GM23338 (cell line): ENCODE results near the gene MYL4. TPM values are rescaled to one million over a fixed set of nuclear protein-coding genes. Genes with fewer than 3 reads are reported as not detected.
A peak's percentile ranks its signal among the peaks of the same experiment; 100 is the strongest.
"Not testable (repeated sequence)": the region's sequence is repeated elsewhere in the genome, so short reads cannot be mapped to it uniquely, and the experiment has no call there.

ENCODE experiments used
- ATAC-seq: fragments of 200-7000 bp; cut with Tn5 transposase; 3 replicates; pipeline ENCODE4 v1.9.1; 2020
- DNase-seq: peaks from one replicate; pipeline ENCODE4 v3.0.0-alpha.2; 2015; ENCODE audit warnings: low spot score
- H2AFZ ChIP-seq: fragments of 200-600 bp; sonication (generic); 2 replicates; pipeline ENCODE4 v1.8.0; 2016; ENCODE audit warnings: antibody characterized with exemption, mild to moderate bottlenecking, moderate library complexity
- H3F3A ChIP-seq: fragments of 200-600 bp; sonication (generic); replicated peaks from 2 replicates; pipeline ENCODE4 v1.8.0; 2017; ENCODE audit warnings: antibody characterized with exemption, mixed run types, low read depth
- H3K27ac ChIP-seq: fragments of 200-600 bp; sonication (generic); 2 replicates; pipeline ENCODE4 v1.6.1; 2016; ENCODE audit warnings: low read depth
- H3K27me3 ChIP-seq: fragments of 200-600 bp; sonication (generic); 2 replicates; pipeline ENCODE4 v1.8.0; 2016; ENCODE audit warnings: mild to moderate bottlenecking, mixed run types, moderate library complexity; ENCODE audit not compliant: insufficient read depth
- H3K36me3 ChIP-seq: fragments of 200-600 bp; sonication (generic); 2 replicates; pipeline ENCODE4 v1.8.0; 2016; ENCODE audit warnings: mild to moderate bottlenecking; ENCODE audit not compliant: insufficient read depth
- H3K4me1 ChIP-seq: fragments of 200-600 bp; sonication (generic); 2 replicates; pipeline ENCODE4 v1.8.0; 2016; ENCODE audit warnings: mild to moderate bottlenecking, moderate library complexity; ENCODE audit not compliant: insufficient read depth
- H3K4me2 ChIP-seq: fragments of 200-600 bp; sonication (generic); 2 replicates; pipeline ENCODE4 v1.7.1; 2017; ENCODE audit warnings: mixed run types
- H3K4me3 ChIP-seq: fragments of 200-600 bp; sonication (generic); 2 replicates; pipeline ENCODE4 v1.6.1; 2016; ENCODE audit warnings: mixed run types
- H3K79me2 ChIP-seq: fragments of 200-600 bp; sonication (generic); replicated peaks from 2 replicates; pipeline ENCODE4 v1.8.0; 2017; ENCODE audit warnings: mild to moderate bottlenecking; ENCODE audit not compliant: insufficient read depth
- H3K9me2 ChIP-seq: fragments of 200-600 bp; sonication (generic); 2 replicates; pipeline ENCODE4 v1.8.0; 2017; ENCODE audit not compliant: insufficient read depth
- H4K20me1 ChIP-seq: fragments of 200-600 bp; sonication (generic); replicated peaks from 2 replicates; pipeline ENCODE4 v1.8.0; 2017; ENCODE audit warnings: mild to moderate bottlenecking; ENCODE audit not compliant: insufficient read depth
- H3K27ac Mint-ChIP-seq: 2 replicates; pipeline ENCODE4 v1.8.0; 2020; ENCODE audit warnings: inconsistent platforms, mild to moderate bottlenecking, moderate library complexity, mixed read lengths
- H3K27me3 Mint-ChIP-seq: 3 replicates; pipeline ENCODE4 v1.8.0; 2022; ENCODE audit warnings: low read depth, mild to moderate bottlenecking, moderate library complexity, mixed read lengths, inconsistent platforms; ENCODE audit not compliant: insufficient read depth, poor library complexity
- H3K36me3 Mint-ChIP-seq: 3 replicates; pipeline ENCODE4 v1.8.0; 2021; ENCODE audit warnings: low read depth, mild to moderate bottlenecking, inconsistent platforms, moderate library complexity, mixed read lengths
- H3K4me1 Mint-ChIP-seq: 3 replicates; pipeline ENCODE4 v1.8.0; 2020; ENCODE audit warnings: mild to moderate bottlenecking, inconsistent platforms, mixed read lengths
- H3K4me3 Mint-ChIP-seq: 3 replicates; pipeline ENCODE4 v1.8.0; 2021; ENCODE audit warnings: moderate library complexity, mild to moderate bottlenecking, inconsistent platforms, mixed read lengths
- H3K9me3 Mint-ChIP-seq: 3 replicates; pipeline ENCODE4 v1.8.0; 2020; ENCODE audit warnings: moderate library complexity, mild to moderate bottlenecking, inconsistent platforms, mixed read lengths
- CREB1 ChIP-seq: fragments of 250-450 bp; sonication (Bioruptor Pico); IDR thresholded peaks from 2 replicates; pipeline ENCODE4 v1.5.0; 2020; ENCODE audit warnings: low read depth, mild to moderate bottlenecking, moderate library complexity
- ETS1 ChIP-seq: IDR thresholded peaks from 2 replicates; pipeline ENCODE4 v1.6.1; 2016; ENCODE audit warnings: antibody characterized with exemption
- EZH2 ChIP-seq: fragments of 200-600 bp; sonication (generic); IDR thresholded peaks from one replicate; pipeline ENCODE4 v1.8.0; 2017; ENCODE audit warnings: antibody characterized with exemption, mild to moderate bottlenecking, low read depth; ENCODE audit not compliant: unreplicated experiment
- EZH2phosphoT487 ChIP-seq: fragments of 200-600 bp; sonication (generic); IDR thresholded peaks from one replicate; pipeline ENCODE4 v1.8.1; 2018; ENCODE audit warnings: antibody characterized with exemption; ENCODE audit not compliant: unreplicated experiment
- JUNB ChIP-seq: IDR thresholded peaks from one replicate; pipeline ENCODE4 v1.6.1; 2016; ENCODE audit warnings: antibody characterized with exemption; ENCODE audit not compliant: unreplicated experiment
- NANOG ChIP-seq: IDR thresholded peaks from 2 replicates; pipeline ENCODE4 v1.6.1; 2016; ENCODE audit warnings: antibody characterized with exemption, borderline replicate concordance
- POLR2AphosphoS5 ChIP-seq: IDR thresholded peaks from 2 replicates; pipeline ENCODE4 v1.6.1; 2016; ENCODE audit warnings: antibody characterized with exemption, low read depth
- REST ChIP-seq: IDR thresholded peaks from one replicate; pipeline ENCODE4 v1.6.1; 2018; ENCODE audit warnings: antibody characterized with exemption; ENCODE audit not compliant: unreplicated experiment
- STAT1 ChIP-seq: IDR thresholded peaks from one replicate; pipeline ENCODE4 v1.6.1; 2016; ENCODE audit warnings: antibody characterized with exemption; ENCODE audit not compliant: unreplicated experiment
- ZNF114 ChIP-seq: fragments of 250-450 bp; sonication (Bioruptor Pico); IDR thresholded peaks from 2 replicates; pipeline ENCODE4 v1.5.0; 2020; ENCODE audit warnings: mild to moderate bottlenecking, moderate library complexity
- ZNF331 ChIP-seq: fragments of 250-450 bp; sonication (Bioruptor Pico); IDR thresholded peaks from 2 replicates; pipeline ENCODE4 v1.5.0; 2020; ENCODE audit warnings: low read depth, mild to moderate bottlenecking, moderate library complexity
- polyA plus RNA-seq: library from polyadenylated mRNA; unstranded; fragments of >200 nt; fragmentation: Nextera tagmentation; extraction: Ambion mirVana; gene quantifications from 2 replicates; pipeline ENCODE4 v1.2.1, GENCODE V29; 2016
- total RNA-seq: library from RNA; depleted of rRNA; stranded (reverse); fragments of >200 nt; shearing (Covaris generic); gene quantifications from 2 replicates; pipeline ENCODE4 v1.2.3, GENCODE V29; 2014
- TF ChIP-seq, protein P1 (sequence below), 2 experiments: fragments of 200-600 bp in 1 of 2; sonication (generic) in 1 of 2; conservative IDR thresholded peaks; 2 replicates each; pipeline versions ENCODE4 v1.5.1 to v1.6.1; 2016 to 2017; ENCODE audit warnings: antibody characterized with exemption in 2 of 2, low read depth in 2 of 2, mild to moderate bottlenecking in 2 of 2, moderate library complexity in 1 of 2

The MYL4 gene
- total and polyA plus RNA-seq, 2 experiments from 2014 or later = 0.44 TPM; not detected in 1

DNA sequence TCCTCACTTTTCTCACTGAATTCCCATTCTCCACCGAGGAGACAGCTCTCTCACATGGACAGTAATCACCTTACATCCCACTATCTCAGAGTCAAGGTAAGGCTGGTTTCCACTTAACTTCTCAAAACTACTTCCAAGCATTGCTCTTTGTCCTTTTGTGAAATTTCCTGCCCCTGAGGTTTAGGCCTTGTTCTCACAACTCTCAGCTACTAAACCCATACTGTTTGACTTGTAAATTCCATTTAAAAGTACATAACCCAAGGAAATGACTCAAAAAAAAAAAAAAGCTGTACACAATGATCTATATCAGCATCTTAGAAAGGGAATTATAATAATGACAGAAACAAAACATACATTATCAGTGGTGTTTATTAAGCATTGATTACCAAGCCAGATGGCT lies 28.8 kb upstream of the MYL4 start (continued):
- TF ChIP-seq, protein P1, sequence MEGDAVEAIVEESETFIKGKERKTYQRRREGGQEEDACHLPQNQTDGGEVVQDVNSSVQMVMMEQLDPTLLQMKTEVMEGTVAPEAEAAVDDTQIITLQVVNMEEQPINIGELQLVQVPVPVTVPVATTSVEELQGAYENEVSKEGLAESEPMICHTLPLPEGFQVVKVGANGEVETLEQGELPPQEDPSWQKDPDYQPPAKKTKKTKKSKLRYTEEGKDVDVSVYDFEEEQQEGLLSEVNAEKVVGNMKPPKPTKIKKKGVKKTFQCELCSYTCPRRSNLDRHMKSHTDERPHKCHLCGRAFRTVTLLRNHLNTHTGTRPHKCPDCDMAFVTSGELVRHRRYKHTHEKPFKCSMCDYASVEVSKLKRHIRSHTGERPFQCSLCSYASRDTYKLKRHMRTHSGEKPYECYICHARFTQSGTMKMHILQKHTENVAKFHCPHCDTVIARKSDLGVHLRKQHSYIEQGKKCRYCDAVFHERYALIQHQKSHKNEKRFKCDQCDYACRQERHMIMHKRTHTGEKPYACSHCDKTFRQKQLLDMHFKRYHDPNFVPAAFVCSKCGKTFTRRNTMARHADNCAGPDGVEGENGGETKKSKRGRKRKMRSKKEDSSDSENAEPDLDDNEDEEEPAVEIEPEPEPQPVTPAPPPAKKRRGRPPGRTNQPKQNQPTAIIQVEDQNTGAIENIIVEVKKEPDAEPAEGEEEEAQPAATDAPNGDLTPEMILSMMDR (conservative IDR thresholded peaks at IDR 0.05; ENCODE audit: low read depth in 2 of 2) = no peak

DNA sequence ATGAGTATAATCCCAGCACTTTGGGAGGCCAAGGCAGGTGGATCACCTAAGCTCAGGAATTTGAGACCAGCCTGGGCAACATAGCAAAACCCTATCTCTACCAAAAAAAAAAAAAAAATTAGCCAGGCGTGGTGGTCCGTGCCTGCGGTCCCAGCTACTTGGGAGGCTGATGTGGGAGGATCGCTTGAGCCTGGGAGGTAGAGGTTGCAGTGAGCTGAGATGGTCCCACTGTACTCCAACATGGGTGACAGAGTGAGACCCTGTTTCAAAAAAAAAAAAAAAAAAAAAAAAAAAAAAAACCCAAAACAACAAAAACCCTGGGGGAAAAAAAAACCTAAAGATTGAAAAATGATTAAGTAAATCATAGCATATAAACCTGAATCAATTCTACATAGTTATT lies 28.2 kb upstream of the MYL4 start:
- H3K27ac ChIP-seq, H3K4me3 ChIP-seq, H3K27ac Mint-ChIP-seq, H3K27me3 ChIP-seq, H3K4me3 Mint-ChIP-seq, ATAC-seq, H3F3A ChIP-seq, H3K36me3 ChIP-seq, H3K9me2 ChIP-seq, H3K4me2 ChIP-seq, H3K27me3 Mint-ChIP-seq, H2AFZ ChIP-seq, DNase-seq, H3K9me3 Mint-ChIP-seq: not testable (repeated sequence)
- H3K4me1 Mint-ChIP-seq = peaks cover 46% of the 10 kb centered on the region
- peaks cover 27% of the 10 kb centered on the region for H4K20me1 ChIP-seq
- H3K79me2 ChIP-seq = peaks cover 90% of the 10 kb centered on the region
- H3K36me3 Mint-ChIP-seq = peaks cover 21% of the 10 kb centered on the region
- H3K4me1 ChIP-seq = peaks cover 32% of the 10 kb centered on the region

- Mint-ChIP-seq H3K36me3 (peaks cover 6% of the 10 kb centered on the region), H3K27me3 (peaks cover 6% of the 10 kb centered on the region), H3K27ac (no peak overlapping the region), H3K9me3 (no peaks in the 10 kb centered on the region), H3K4me3 (no peak overlapping the region), H3K4me1 (peaks cover 35% of the 10 kb centered on the region)
- no peak for ATAC-seq
- no peak overlapping the region for H3K4me2 ChIP-seq
- H3K79me2 ChIP-seq = peaks cover 86% of the 10 kb centered on the region
- peaks cover 30% of the 10 kb centered on the region for H4K20me1 ChIP-seq
- H3F3A ChIP-seq = no peaks in the 10 kb centered on the region
- peaks cover 26% of the 10 kb centered on the region for H3K4me1 ChIP-seq
- H3K36me3 ChIP-seq = 0 out of 2 replicates have a peak, but pooled peaks cover 3% of the 10 kb centered on the region
- no peaks in the 10 kb centered on the region for H3K9me2 ChIP-seq
- no peak overlapping the region for H3K4me3 ChIP-seq
- H3K27me3 ChIP-seq = no peaks in the 10 kb centered on the region
- DNase-seq = no peak
- H3K27ac ChIP-seq = peak overlapping the region; percentile 5; the same call in 1 of the 2 replicates
- H2AFZ ChIP-seq = no peak overlapping the region
- TF ChIP-seq REST (no peak), ZNF114 (CRISPR knock-in tag) (no peak), CREB1 (CRISPR knock-in tag) (no peak), JUNB (no peak), STAT1 (no peak), NANOG (no peak), ETS1 (no peak), POLR2AphosphoS5 (no peak), ZNF331 (CRISPR knock-in tag) (no peak), EZH2 (no peak), EZH2phosphoT487 (no peak)
- TF ChIP-seq, protein P1 (conservative IDR thresholded peaks at IDR 0.05; ENCODE audit: low read depth in 2 of 2) = no peak
Measured at GRCh38 chr17:47184681-47185080, 24.5 kb upstream of the MYL4 start.
